AG08395 (cell line): ENCODE results near the gene TTC29.
"Not testable (repeated sequence)": the region's sequence is repeated elsewhere in the genome, so short reads cannot be mapped to it uniquely, and the experiment has no call there.

Experiments
- DNase-seq: peaks from one replicate; pipeline ENCODE4 v3.0.0; 2012; ENCODE audit warnings: mixed read lengths, low spot score

TTC29 gene

GRCh38 chr4:146674829-146675570, 270.7 kb downstream of the TTC29 start:
- DNase-seq: no peak

GRCh38 chr4:146663968-146664311, 281.7 kb downstream of the TTC29 start:
- DNase-seq: not testable (repeated sequence)

GRCh38 chr4:146661367-146661766, 284.3 kb downstream of the TTC29 start:
- DNase-seq: no peak
